Measurements from ENCODE around the gene ATN1. TPM values are rescaled to one million over a fixed set of nuclear protein-coding genes. Genes with fewer than 3 reads are reported as not detected.
A peak's percentile ranks its signal among the peaks of the same experiment; 100 is the strongest.

Gene ATN1
- total RNA-seq, 1 experiment from 2014 or later: 82.3 TPM

DNA sequence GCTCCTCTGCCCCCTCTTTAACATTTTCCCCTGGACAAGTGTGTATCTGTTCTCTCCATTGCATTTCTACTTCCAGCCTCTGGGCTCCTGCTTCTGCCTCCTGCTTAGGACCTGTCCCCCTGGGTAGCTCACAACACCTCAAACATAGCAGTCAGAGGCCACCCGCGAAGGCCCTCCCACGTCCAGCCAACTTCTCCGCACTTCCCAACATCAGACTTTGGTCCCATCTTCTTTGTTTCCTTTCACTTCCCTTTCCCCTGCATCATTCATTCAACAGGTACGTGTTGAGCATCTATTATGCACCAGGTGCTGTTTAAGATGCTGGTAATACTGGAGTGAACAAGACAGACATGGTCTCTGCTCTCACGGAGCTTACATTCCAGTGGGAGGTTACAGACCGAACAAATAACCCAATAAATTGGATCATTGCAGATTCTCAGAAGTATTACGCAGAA lies 19.2 kb downstream of the ATN1 start:
- H3K27me3 ChIP-seq (ENCODE audit: control insufficient read depth, insufficient read depth, low read length): no peaks in the 10 kb centered on the region
- TF ChIP-seq CTCF (IDR thresholded peaks at IDR 0.05) (no peak), TCF7L2 (IDR thresholded peaks at IDR 0.05; ENCODE audit: low read depth, low read length) (no peak), POLR2AphosphoS5 (IDR thresholded peaks at IDR 0.05; ENCODE audit: low read depth, low read length) (no peak), SIN3A (IDR thresholded peaks at IDR 0.05; ENCODE audit: borderline replicate concordance, insufficient read depth, low read depth, low read length) (no peak), REST (IDR thresholded peaks at IDR 0.05; ENCODE audit: insufficient read depth in 1 of 2, low read depth in 2 of 2, low read length in 1 of 2) (no peak)
- ATAC-seq (no peak), DNase-seq (ENCODE audit: low read depth, low spot score) (no peak)
- H3K4me1 ChIP-seq (ENCODE audit: control insufficient read depth, insufficient read depth, low read length): peaks cover 25% of the 10 kb centered on the region
- BruUV-seq (replicated peaks): no TSS peak
- H3K4me3 ChIP-seq (ENCODE audit: low read depth in 2 of 2, low read length in 2 of 2): peak overlapping the region; percentile 44 to 72
- H3K27ac ChIP-seq (ENCODE audit: low read length): peak overlapping the region; percentile 95
- H3K36me3 ChIP-seq (ENCODE audit: control insufficient read depth, insufficient read depth, low read length): no peaks in the 10 kb centered on the region; the same call in 1 of the 2 replicates
- intact Hi-C loops (cut with micrococcal nuclease; ENCODE audit: unreplicated experiment): loop anchor here (10.0 kb wide), 1 partner anchor 168 kb away; no protein-coding TSS in a partner anchor
- in situ Hi-C loops (cut with HindIII; ENCODE audit: low pct_unique_long_range_greater_than_20kb, low sequenced_read_pairs): no loop called here
- H3K9me3 ChIP-seq (ENCODE audit: control insufficient read depth, insufficient read depth, low read depth, low read length): no peaks in the 10 kb centered on the region
- POLR2A ChIA-PET: no interaction called here
- CTCF ChIA-PET: interaction anchor here (0.7 kb wide), 1 partner anchor 15 kb away, joined by 3 read pairs; no protein-coding TSS in a partner anchor

GRCh38 chr12:6947615-6948014 lies 19.9 kb downstream of the ATN1 start:
- intact Hi-C loops (cut with micrococcal nuclease; ENCODE audit: unreplicated experiment) (loop anchor here (10.0 kb wide), 1 partner anchor 167 kb away; no protein-coding TSS in a partner anchor), in situ Hi-C loops (cut with HindIII; ENCODE audit: low pct_unique_long_range_greater_than_20kb, low sequenced_read_pairs) (no loop called here)
- TF ChIP-seq CTCF (IDR thresholded peaks at IDR 0.05) (no peak), TCF7L2 (IDR thresholded peaks at IDR 0.05; ENCODE audit: low read depth, low read length) (no peak), SIN3A (IDR thresholded peaks at IDR 0.05; ENCODE audit: borderline replicate concordance, insufficient read depth, low read depth, low read length) (no peak), POLR2AphosphoS5 (IDR thresholded peaks at IDR 0.05; ENCODE audit: low read depth, low read length) (no peak), REST (IDR thresholded peaks at IDR 0.05; ENCODE audit: insufficient read depth in 1 of 2, low read depth in 2 of 2, low read length in 1 of 2) (no peak)
- ChIA-PET POLR2A (interaction anchor here (0.6 kb wide), 1 partner anchor 65 kb away, joined by 6 read pairs; no protein-coding TSS in a partner anchor), CTCF (no interaction called here)
- Histone ChIP-seq H3K9me3 (ENCODE audit: control insufficient read depth, insufficient read depth, low read depth, low read length) (no peaks in the 10 kb centered on the region), H3K36me3 (ENCODE audit: control insufficient read depth, insufficient read depth, low read length) (no peaks in the 10 kb centered on the region; the same call in 1 of the 2 replicates), H3K27me3 (ENCODE audit: control insufficient read depth, insufficient read depth, low read length) (no peaks in the 10 kb centered on the region), H3K4me3 (ENCODE audit: low read depth in 2 of 2, low read length in 2 of 2) (no peak overlapping the region), H3K27ac (ENCODE audit: low read length) (no peak overlapping the region), H3K4me1 (ENCODE audit: control insufficient read depth, insufficient read depth, low read length) (peaks cover 19% of the 10 kb centered on the region)
- no TSS peak for BruUV-seq (replicated peaks)
- ATAC-seq: no peak
- DNase-seq (ENCODE audit: low read depth, low spot score): no peak

Data from Panc1 (cell line).